ENCODE results near the gene TMEM109.

TMEM109 gene

DNA sequence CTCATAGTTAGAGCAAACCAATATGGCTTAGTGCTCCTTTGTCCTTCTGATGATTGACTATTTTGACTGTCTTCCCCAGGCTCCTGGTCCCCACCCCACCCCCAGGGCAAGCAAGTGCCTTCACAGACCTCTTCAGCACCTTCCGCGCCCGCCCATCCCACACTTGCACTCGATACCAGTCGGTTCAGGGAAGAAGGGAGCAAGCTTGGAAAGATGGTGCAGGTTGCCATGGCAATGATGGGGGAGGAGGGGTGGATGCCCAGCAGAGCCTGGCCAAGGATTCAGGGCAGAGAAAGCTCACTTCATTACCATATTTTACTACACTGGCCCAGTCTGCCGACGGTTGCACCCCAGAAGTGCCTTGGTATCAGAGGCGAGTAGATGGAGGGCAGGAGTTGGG lies 12.5 kb downstream of the TMEM109 start:
- no peak for DNase-seq (ENCODE audit: extremely low read depth, low read depth)
- no peak overlapping the region for H3K4me3 ChIP-seq (replicated peaks; ENCODE audit: low read depth, low read length)
- TF ChIP-seq, protein P1, sequence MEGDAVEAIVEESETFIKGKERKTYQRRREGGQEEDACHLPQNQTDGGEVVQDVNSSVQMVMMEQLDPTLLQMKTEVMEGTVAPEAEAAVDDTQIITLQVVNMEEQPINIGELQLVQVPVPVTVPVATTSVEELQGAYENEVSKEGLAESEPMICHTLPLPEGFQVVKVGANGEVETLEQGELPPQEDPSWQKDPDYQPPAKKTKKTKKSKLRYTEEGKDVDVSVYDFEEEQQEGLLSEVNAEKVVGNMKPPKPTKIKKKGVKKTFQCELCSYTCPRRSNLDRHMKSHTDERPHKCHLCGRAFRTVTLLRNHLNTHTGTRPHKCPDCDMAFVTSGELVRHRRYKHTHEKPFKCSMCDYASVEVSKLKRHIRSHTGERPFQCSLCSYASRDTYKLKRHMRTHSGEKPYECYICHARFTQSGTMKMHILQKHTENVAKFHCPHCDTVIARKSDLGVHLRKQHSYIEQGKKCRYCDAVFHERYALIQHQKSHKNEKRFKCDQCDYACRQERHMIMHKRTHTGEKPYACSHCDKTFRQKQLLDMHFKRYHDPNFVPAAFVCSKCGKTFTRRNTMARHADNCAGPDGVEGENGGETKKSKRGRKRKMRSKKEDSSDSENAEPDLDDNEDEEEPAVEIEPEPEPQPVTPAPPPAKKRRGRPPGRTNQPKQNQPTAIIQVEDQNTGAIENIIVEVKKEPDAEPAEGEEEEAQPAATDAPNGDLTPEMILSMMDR (IDR thresholded peaks at IDR 0.05; ENCODE audit: low read depth, low read length, missing control alignments): no peak

- TF ChIP-seq, protein P1 (IDR thresholded peaks at IDR 0.05; ENCODE audit: low read depth, low read length, missing control alignments): no peak
- H3K4me3 ChIP-seq (replicated peaks; ENCODE audit: low read depth, low read length): no peak overlapping the region
- DNase-seq (ENCODE audit: extremely low read depth, low read depth): no peak
These were observed 13.2 kb downstream of the TMEM109 start for GRCh38 chr11:60927061-60927592.

GRCh38 chr11:60927600-60927999 lies 13.6 kb downstream of the TMEM109 start:
- no peak for DNase-seq (ENCODE audit: extremely low read depth, low read depth)
- no peak overlapping the region for H3K4me3 ChIP-seq (replicated peaks; ENCODE audit: low read depth, low read length)
- TF ChIP-seq, protein P1 (IDR thresholded peaks at IDR 0.05; ENCODE audit: low read depth, low read length, missing control alignments): no peak

- TF ChIP-seq, protein P1 (IDR thresholded peaks at IDR 0.05; ENCODE audit: low read depth, low read length, missing control alignments): no peak
- H3K4me3 ChIP-seq (replicated peaks; ENCODE audit: low read depth, low read length): no peak overlapping the region
These were observed 14.6 kb downstream of the TMEM109 start for GRCh38 chr11:60928563-60929001.

DNA sequence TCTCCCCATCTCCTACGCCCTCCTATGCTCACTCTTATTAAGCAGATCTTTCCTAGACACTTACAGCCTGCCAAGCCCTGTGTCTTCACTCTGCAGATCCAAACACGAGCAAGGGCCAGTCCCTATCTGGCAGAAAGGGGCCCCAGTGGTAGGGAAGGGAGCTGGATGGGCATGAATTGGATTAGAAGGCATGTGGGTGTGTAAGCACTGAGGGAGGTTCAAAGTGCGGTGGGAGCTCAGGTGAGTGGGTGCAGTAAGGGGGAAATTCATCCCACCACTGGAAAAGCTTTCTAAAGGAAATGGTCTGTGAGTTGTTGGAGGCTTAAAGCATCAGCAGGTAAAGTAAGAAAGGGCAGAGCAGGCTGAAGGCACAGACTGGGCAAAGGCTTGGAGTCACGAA lies 15.8 kb downstream of the TMEM109 start:
- no peak for DNase-seq (ENCODE audit: extremely low read depth, low read depth)
- TF ChIP-seq, protein P1 (IDR thresholded peaks at IDR 0.05; ENCODE audit: low read depth, low read length, missing control alignments): no peak
- H3K4me3 ChIP-seq (replicated peaks; ENCODE audit: low read depth, low read length): no peak overlapping the region

More at GRCh38 chr11:60928563-60929001, 14.6 kb downstream of the TMEM109 start:
- DNase-seq (ENCODE audit: extremely low read depth, low read depth): no peak

DNA sequence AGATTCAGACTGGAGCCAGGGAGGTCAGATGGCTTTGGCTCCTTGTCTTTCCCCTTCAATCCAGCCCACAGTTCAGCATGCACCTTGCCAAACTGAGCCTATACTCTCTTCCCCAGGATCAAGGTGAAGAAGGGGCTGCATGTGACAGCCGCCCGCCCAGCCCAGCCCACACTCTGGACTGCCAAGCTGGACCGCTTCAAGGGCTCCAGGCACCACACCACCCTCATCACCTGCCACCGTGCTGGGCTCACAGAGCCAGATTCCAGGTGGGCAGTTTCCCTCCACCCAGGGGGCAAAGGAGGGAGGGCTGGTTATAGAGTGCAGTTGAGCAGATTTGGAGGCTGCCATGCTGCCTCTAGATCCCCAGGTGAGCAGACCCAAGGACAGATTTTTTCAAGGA lies 16.4 kb downstream of the TMEM109 start:
- TF ChIP-seq, protein P1 (IDR thresholded peaks at IDR 0.05; ENCODE audit: low read depth, low read length, missing control alignments): no peak
- no peak for DNase-seq (ENCODE audit: extremely low read depth, low read depth)
- H3K4me3 ChIP-seq (replicated peaks; ENCODE audit: low read depth, low read length): no peak overlapping the region

DNA sequence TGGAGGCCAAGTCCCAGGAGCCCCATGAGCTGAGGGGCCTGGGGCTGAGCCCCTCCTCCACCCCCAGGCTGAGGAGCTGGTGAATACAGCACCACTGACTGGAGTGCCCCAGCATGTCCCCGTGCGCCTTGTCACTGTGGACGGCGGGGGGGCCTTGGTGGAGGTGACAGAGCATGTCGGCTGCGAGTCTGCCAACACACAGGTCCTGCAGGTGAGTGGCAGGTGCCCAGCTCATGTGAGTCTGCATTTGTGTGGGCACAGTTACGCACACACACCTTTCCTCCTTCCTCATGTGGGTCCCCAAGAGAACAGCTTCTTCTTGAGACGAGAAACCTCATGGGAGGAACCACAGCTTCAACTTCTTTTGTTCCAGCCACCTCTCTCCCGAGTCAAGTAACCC lies 18.0 kb downstream of the TMEM109 start:
- H3K4me3 ChIP-seq (replicated peaks; ENCODE audit: low read depth, low read length): no peak overlapping the region
- DNase-seq (ENCODE audit: extremely low read depth, low read depth): no peak
- TF ChIP-seq, protein P1 (IDR thresholded peaks at IDR 0.05; ENCODE audit: low read depth, low read length, missing control alignments): no peak

All from HFF-Myc (cell line).